Skin epidermis (tissue), 12 donors: ENCODE results near the gene ZNF57.
"Not testable (repeated sequence)": the region's sequence is repeated elsewhere in the genome, so short reads cannot be mapped to it uniquely, and the experiment has no call there.

Source experiments
- H3K27ac ChIP-seq, 21 experiments: fragments of 200-600 bp; sonication (generic) in 11 of 21; one replicate each; pipeline ENCODE4 v1.5.0; 2020; ENCODE audit warnings: mild to moderate bottlenecking in 3 of 21, inconsistent platforms in 2 of 21, moderate library complexity in 2 of 21
- H3K4me3 ChIP-seq, 7 experiments: fragments of 200-600 bp; sonication (generic) in 2 of 7; one replicate each; pipeline ENCODE4 v1.5.0; 2020; ENCODE audit warnings: inconsistent platforms in 2 of 7, mild to moderate bottlenecking in 2 of 7, moderate library complexity in 1 of 7

Gene ZNF57

DNA sequence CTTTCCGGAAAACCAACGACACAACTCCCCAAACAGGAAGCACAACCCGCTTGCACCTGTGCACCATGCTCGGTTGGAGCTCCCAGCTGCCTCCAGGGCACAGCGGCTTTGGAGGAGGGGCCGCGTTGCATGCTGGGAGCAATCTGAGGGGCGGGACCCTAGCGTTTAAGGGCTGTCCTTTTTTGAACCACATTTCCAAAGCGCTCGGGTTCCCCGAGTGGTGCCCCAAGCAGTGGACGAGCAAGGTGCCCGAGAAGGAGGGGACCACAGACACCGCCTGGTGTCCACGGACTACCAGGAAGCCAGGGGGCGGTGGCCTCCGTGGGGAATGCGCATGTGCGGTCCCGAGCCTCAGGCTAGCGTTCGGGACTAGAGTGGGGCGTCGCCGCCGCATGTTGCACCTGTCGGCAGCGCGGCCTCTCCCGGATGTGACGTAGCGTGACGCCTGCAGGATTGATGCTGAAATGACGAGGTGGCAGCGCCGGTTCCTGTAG is 11.9 kb upstream of the ZNF57 start:
- H3K27ac ChIP-seq = peak overlapping the region in 4 of 21 experiments; percentile 23 to 57 (median 44)
- peak overlapping the region in 3 of 7 experiments; percentile 9 to 31 (median 25) for H3K4me3 ChIP-seq

DNA sequence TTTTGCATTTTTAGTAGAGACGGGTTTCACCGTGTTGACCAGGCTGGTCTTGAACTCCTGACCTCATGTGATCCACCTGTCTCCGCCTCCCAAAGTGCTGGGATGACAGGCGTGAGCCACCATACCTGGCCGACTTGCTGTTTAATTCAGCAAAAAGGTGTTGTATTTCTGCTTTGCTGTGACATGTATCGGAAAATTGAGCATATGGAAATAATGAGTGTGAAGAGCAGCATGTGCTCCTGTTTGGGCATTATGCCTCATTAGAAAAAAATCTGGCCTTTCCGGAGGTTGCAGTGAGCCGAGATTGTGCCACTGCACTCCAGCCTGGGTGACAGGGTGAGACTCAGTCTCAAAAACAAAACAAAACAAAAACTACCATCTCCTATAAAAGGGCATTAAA is 10.2 kb upstream of the ZNF57 start:
- H3K27ac ChIP-seq, H3K4me3 ChIP-seq: not testable (repeated sequence)

DNA sequence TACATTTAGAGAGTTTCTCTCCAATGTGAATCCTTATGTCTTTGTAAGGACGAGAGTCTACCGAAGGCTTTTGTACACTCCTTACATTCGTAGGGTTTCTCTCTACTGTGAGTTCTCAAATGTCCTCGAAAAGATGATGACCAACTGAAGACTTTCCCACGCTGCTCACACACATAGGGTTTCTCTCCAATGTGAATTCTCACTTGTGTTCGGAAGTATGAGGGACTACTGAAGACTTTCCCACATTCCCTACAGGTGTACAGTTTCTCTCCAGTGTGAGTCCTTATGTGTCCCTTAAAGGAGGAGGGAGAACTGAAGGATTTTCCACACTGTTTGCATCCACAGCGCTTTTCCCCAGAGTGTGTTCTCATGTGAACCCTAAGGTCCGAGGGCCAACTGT is 4.0 kb upstream of the ZNF57 start:
- Histone ChIP-seq H3K4me3 (no peak overlapping the region), H3K27ac (no peak overlapping the region)

DNA sequence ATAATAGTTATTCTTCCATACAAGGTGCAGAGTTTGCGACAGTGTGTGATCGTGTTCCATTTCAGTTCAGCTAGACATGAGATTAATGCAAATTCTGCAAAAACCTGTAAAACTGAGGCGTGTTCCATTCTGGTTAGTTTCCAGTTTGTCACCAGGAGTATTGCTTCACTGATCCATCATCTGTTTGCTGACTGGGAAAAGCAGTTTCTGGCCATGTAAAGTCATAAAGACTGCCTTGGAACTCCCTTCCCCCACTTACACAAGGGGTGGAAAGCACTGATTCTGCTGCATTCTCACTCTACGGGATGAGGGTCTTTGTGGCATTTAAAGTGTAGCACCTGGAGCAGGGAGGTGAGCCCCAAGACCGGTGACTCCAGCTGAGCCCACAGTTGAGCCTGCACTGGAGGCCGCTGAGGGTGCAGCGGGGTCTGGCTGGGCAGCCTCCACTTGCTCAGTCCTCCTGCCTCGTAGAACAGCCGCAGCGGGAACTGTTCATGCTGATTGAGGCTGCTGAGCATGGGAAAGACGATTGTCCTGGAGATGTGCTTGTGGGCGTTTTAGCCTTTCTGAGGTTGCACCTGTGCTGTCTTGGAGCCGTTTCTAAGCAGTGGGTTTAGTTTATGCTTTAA is 2.0 kb downstream of the ZNF57 start:
- Histone ChIP-seq H3K27ac (peak overlapping the region in 7 of 21 experiments; percentile 35 to 81 (median 57)), H3K4me3 (no peak overlapping the region)

DNA sequence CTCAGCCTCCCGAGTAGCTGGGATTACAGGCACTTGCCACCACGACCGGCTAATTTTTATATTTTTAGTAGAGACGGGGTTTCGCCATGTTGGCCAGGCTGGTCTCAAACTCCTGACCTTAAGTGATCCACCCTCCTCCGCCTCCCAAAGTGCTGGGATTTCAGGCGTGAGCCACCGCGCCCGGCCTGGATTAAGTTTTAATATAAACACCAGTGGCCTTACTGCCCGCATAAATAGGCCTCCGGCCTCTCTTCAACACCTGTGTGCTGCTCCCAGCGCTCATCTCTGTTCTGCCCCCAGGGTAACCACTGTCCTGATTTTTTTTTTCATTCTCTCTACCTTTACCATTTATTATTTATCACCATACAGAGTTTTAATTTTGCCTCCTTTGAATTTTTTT is 2.6 kb downstream of the ZNF57 start:
- H3K4me3 ChIP-seq, H3K27ac ChIP-seq: not testable (repeated sequence)

DNA sequence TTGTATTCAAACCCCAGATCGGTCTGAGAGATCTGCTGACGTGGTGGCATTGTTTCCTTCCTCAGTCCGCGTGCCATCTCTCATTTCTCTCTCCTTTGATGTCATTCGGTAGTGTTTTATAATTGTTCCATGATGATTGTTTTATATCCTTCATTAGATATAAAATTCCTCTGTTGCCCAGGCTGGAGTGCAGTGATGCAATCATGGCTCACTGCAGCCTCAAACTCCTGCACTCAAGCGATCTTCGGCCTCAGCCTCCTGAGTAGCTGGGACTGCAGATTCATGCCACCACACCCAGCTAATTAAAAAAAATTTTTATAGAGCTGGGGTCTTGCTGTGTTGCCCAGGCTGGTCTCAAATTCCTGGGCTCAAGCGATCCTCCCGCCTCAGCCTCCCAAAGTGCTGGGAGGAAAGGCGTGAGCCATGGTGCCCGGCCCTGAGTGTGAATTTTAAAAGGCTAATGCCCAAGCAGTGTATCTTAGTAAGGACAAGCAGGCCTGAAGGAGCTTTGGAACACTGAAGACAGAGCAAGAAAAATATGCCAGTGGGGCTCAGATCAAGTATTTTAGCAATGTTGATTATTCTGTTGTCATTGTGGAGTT is 5.3 kb downstream of the ZNF57 start:
- Histone ChIP-seq H3K27ac (no peak overlapping the region), H3K4me3 (no peak overlapping the region)

DNA sequence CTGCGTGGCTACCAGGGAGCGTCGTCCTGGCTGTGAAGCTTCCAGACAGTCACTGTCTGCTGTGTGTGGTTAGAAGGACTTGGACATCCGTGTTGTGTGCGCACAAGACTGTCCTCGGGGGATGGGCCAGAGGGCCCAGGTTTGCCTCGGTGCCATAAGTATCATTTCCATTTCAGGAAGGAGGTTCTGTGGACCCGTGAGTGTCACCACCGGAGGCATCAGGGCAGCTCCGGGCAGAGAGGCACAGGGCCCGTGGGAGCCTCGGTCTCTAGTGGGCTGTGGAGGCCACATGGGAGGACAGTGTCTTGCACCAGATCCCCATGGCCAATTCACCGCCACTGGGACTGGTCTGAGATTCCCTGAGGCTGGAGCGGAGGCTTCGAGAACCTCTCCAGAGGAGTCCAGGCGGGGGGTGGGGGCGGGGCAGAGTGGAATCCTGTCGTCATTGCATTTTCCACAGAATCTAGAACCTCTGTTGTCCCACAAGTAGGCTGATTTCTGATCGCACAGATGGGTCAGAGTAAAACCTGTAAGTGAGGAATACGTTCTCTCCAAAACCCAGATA is 6.0 kb downstream of the ZNF57 start:
- no peak overlapping the region for H3K27ac ChIP-seq

DNA sequence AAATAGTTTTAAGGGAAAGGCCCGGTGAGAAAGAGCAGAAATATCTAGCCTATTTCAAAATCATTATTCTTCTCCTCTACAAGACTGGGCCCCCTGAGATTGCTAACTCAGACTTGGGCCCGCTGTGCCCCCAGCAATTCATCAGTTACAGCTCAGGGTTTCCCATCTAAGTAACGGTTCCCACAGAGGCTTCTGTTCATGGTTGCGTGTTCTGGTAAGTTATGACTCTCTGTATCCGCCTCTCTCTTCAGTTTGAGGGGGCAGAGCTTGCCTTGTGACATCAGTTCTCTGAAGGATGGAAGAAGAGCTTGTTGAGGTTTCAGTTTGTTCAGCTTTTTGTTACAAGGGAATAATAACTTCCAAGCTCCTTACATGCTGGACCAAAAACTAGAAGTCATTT is 11.6 kb downstream of the ZNF57 start:
- no peak overlapping the region for H3K4me3 ChIP-seq
- no peak overlapping the region for H3K27ac ChIP-seq

More for the DNA sequence above, 6.0 kb downstream of the ZNF57 start:
- no peak overlapping the region for H3K4me3 ChIP-seq

DNA sequence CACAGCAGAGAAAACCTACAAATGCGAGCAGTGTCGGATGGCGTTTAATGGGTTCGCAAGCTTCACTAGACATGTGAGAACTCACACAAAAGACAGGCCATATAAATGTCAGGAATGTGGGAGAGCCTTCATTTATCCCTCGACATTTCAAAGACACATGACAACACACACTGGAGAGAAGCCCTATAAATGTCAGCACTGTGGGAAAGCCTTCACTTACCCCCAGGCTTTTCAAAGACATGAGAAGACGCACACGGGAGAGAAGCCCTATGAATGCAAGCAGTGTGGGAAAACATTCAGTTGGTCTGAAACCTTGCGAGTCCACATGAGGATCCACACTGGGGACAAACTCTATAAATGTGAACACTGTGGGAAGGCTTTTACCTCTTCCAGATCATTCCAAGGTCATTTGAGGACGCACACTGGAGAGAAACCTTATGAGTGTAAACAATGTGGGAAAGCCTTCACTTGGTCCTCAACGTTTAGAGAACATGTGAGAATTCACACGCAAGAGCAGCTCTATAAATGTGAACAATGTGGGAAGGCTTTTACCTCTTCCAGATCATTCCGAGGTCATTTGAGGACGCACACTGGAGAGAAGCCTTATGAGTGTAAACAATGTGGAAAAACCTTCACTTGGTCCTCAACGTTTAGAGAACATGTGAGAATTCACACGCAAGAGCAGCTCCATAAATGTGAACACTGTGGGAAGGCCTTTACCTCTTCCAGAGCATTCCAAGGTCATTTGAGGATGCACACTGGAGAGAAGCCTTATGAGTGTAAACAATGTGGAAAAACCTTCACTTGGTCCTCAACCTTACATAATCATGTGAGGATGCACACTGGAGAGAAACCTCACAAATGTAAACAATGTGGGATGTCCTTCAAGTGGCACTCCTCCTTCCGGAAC is 16.8 kb downstream of the ZNF57 start:
- H3K27ac ChIP-seq = no peak overlapping the region
- no peak overlapping the region for H3K4me3 ChIP-seq

DNA sequence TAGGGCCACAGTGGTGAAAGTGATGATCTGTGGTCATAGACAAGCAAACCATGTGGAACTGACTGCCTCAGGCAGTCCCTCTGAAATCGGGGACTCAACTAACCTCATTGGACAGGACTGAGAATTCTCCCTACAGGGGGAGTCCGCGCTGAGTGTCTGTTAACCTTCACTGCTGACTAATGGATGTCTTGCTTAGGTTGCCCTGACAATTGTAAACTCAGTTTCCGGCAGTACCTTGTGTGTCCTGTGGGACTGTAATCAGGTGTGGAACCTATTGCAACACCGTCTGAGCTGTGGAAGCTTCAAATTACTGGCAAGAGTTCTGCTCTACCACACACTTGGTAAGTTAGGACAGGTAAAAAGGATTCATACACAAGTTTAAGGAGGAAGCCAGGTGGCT is 22.3 kb downstream of the ZNF57 start:
- Histone ChIP-seq H3K4me3 (no peak overlapping the region), H3K27ac (peak overlapping the region in 7 of 21 experiments; percentile 23 to 74 (median 44))

DNA sequence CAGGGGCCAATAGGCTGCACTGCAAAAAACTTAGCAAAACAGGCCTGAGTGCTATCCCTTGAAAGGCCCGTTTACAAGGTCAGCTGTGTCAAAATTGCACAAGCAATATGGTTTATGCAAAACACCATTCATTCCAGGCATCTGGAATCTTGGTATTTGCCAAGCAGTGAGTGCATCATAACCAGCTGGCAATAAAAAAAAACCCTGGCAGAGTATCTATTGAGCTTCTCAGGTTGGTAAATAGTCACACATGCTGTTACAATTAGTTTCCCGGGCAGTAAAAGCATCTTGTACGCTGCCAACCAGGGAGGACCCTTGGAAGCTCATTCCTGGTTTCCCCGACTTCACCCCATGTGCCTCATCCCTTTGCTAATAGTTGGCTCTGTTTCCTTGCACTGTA is 22.8 kb downstream of the ZNF57 start:
- Histone ChIP-seq H3K4me3 (no peak overlapping the region), H3K27ac (peak overlapping the region in 2 of 21 experiments; percentile 34 to 38)

DNA sequence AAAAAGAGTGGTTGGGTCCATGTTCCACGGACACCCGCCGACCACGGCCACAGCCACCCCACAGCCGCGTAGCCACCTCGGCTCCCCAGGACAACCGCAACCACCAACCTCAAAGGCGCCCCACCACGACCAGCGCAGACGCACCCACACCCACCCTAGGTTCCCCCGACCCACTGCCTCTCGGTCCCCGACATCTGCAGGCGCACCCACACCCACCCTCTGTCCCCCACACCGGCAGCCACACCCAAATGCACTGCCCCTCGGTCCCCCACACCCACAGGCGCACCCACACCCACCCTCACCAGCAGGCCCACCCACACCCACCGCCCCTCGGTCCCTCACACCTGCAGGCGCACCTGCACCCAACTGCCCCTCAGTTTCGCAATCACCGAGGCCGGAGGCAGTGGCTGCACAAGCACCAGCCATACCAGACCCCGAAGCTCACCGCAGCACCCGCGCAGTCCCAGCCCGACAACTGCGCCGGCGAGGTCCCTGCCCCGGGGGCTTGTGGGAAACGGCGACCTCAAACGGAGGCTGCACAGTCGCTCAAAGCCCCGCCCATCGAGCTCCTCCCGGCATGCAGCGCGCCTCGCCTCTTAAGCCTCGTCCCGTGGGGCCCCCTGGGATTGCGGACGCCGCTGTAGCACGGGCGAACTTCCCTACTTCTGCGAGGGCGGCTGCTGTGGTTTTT is 25.8 kb downstream of the ZNF57 start:
- Histone ChIP-seq H3K4me3 (no peak overlapping the region), H3K27ac (no peak overlapping the region)

DNA sequence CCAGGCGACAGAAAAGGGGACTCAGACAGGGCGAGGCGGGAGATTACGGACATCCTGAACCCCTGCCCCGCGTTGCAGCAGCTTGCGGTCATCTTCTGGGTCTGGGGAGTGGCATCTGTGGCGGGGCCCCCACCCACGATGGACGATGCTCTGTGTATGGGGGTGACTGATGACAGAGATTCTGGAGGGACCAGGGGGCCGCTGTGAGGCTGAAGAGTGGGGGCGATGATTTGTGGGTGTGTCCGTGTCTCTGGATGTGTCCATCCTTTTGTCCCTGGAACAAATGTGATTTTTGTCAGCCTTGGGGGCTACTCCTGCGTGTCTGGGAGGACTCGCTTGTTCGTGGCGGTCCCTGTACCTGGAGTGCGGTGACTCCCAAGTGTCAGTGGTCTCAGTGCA is 26.3 kb downstream of the ZNF57 start:
- Histone ChIP-seq H3K4me3 (no peak overlapping the region), H3K27ac (no peak overlapping the region)

DNA sequence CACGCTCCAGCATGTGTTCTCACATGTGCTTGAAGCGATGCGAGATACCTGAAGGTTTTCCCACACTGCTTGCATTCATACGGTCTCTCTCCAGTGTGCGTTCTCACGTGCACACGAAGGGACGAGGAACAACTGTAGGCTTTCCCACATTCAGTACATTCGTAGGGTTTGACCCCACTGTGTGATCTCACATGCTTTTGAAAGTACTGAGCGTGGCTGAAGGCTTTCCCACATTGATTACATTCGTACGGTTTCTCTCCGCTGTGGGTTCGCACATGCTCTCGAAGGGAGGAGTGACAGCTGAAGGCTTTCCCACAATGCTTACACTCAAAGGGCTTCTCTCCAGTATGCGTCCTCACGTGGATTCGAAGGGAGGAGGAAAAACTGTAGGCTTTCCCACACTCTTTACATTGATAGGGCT is 32.8 kb downstream of the ZNF57 start:
- H3K27ac ChIP-seq = no peak overlapping the region
- H3K4me3 ChIP-seq = no peak overlapping the region

DNA sequence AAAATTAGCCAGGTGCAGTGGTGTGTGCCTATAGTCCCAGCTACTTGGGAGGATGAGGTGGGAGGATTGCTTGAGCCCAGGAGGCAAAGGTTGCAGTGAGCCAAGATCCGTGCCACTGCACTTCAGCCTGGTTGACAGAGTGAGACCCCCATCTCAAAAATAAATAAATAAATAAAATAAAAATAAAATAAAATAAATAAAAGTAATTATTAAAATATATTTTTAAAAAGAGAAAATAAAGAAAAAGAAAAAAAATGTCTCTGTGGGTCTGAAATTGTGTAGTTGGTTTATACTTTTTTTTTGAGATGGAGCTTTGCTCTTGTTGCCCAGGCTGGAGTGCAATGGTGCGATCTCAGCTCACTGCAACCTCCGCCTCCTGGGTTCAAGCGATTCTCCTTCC is 35.1 kb downstream of the ZNF57 start:
- not testable (repeated sequence) for H3K27ac ChIP-seq, H3K4me3 ChIP-seq

DNA sequence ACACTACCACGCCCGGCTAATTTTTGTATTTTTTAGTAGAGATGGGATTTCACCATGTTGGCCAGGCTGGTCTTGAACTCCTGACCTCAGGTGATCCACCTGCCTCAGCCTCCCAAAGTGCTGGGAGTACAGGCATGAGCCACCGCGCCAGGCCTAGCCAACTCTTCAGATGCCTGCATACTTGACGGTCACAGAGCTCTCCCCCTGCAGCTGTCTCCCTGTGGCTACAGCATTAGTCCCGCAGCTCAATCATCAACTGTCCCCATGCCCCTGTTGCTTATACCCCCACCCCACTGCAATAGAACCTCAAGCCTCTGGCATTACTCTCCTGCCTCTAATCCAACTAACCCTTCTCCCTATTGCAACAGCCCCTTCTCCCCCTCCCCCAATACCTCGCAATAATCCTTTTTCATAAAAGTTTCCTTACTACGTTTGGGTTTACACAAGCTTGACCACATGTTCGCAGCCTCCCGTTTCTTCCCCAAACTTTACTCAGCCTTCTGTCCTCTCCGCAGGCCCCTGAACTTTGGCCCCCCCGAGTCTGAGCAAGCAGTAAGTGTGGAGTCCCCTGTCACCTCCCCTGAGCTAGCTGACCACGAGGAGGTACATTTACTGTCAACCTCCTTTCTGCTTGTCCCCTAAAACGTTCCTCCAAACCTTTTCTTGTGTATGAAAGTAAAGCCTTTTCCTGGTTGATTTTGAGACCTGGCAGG is 42.4 kb downstream of the ZNF57 start:
- no peak overlapping the region for H3K27ac ChIP-seq
- no peak overlapping the region for H3K4me3 ChIP-seq

DNA sequence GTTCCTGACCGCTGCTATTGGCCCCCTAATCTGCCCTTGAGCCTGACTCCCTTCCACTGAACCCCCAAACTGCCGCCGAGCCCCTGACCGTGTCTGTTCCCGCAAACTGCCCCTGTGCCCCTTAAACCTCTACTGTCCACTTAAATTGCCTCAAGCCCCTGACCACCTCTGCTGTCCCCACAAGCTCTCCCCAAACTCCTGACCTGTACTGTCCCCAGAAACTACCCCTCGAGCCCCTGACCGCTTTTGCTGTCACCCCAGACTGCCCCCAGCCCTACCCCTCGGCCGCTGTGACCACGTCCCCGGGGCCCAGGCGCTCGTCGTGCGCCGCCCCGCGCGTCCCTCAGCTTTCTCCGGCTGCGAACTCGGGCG is 43.7 kb downstream of the ZNF57 start:
- peak overlapping the region; percentile 72 to 95 (median 80) for H3K4me3 ChIP-seq
- H3K27ac ChIP-seq = peak overlapping the region in 20 of 21 experiments; percentile 48 to 94 (median 84)

DNA sequence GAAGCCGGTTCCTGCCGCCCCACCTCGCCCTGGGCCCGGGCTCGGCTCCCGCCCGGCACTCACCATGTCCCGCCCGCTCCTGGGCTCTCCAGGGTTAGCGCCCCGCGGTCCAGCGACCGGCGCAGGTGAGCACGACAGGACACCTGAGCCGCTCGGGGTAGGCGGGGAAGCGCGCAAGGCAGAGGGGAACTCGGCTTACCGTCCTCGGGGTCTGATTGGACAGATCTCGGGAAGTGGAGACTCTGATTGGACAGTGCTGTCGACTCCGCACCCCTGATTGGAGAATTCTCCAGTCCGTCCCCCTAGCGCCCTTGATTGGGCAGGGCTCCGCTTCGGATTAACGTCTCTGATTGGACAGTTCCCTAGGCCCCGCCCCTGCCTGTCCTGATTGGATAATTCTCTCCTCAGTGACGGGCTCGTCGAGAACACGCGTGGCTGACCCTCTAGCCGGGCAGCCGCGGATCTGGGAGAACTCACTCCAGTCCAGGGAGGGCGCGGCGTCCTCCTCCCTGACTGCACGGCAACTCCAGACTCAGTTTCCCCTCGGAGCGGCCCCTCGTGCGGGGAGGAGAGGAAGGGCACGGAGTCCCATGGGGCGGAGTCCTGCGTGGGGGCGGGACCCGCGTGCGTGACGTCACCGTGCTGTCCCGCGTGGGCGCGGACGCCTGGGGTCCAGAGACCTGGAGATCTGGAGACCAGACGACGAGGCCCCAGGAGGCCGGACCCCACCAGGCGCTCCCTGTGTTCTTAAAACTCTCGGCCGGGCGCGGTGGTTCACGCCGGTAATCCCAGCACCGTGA is 44.2 kb downstream of the ZNF57 start, which contains the start of gene ZNF77:
Gene ZNF77, minus strand, starts transcription at position 197 of the 800 bp plus-strand sequence. Its CDS starts 131 bp downstream, at position 66.
- H3K27ac ChIP-seq = peak within 1 kb of the TSS; percentile 54 to 94 (median 85)
- H3K4me3 ChIP-seq = peak within 1 kb of the TSS; percentile 72 to 95 (median 80)
